NCI-H526 treated with DMSO at 0.1 percent for 48 hours (cell line): ENCODE measurements around the gene HNF1B.
"Not testable (repeated sequence)": the region's sequence is repeated elsewhere in the genome, so short reads cannot be mapped to it uniquely, and the experiment has no call there.

Experiments
- DNase-seq: peaks from one replicate; lab custom pipeline; 2025; lab: John Stamatoyannopoulos, UW

Gene HNF1B

GRCh38 chr17:37744961-37745800, at the start of gene HNF1B:
TSS of gene HNF1B (minus strand) at chr17:37745059. CDS start at chr17:37744884, 175 bp downstream.
- DNase-seq: peak; percentile 55

DNA sequence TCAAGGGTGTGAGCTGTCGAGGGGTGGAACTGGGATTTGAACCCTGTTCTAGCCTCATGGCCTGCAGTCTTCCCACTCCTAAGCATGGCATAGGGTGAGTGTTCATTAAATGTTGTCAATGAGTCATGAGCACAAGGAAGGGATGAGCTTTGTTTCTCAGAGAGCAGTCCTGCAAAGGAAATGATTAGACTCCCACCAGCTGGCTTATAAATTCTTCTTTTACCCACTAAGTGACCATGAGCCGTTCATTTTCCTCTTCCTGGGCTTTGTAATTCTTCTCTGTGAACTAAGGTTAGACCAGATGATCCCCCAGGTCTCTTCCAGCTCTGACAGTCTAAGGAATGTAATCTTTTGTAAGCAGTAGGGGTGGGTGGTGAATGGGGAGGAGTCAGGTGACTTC, 47.9 kb upstream of the HNF1B start:
- DNase-seq: no peak

GRCh38 chr17:37791447-37792399, 46.9 kb upstream of the HNF1B start:
- peak; percentile 7 for DNase-seq

DNA sequence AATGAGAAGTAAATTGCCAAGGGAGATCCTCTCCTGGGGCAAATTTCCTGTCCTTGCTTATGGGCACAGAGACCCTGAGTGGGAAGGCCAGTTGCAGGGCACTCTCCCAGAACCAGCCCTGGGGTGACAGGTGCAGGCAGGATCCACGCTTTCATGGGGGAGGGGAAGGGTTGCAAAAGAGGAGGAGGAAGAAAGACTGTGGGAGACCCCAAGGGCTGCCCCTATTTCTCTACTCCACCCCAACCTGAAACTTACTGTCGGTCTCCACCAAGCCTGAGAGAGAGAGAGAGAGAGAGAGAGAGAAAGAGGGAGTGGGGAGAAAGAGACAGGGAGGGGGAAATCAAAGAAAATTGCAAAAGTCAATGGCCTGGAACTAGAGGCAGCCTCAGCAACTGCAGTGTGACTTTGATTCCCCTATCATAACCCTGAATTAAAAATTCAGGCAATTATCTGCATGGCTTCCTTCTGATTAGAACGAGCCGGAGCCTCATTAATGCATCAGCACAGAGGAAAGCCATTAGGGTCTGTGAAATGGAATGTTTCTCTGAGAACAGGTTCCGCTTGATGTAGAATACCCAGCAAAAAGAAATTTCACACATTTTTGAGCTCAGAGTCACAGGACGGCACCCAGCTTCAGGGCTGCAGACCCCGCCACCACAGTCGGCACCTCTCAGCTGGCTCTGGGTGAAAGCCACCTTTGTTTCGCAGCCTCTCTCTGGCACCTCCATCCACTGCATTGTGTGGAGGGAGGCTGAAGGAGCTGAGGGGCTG, 45.1 kb upstream of the HNF1B start:
- DNase-seq: no peak

DNA sequence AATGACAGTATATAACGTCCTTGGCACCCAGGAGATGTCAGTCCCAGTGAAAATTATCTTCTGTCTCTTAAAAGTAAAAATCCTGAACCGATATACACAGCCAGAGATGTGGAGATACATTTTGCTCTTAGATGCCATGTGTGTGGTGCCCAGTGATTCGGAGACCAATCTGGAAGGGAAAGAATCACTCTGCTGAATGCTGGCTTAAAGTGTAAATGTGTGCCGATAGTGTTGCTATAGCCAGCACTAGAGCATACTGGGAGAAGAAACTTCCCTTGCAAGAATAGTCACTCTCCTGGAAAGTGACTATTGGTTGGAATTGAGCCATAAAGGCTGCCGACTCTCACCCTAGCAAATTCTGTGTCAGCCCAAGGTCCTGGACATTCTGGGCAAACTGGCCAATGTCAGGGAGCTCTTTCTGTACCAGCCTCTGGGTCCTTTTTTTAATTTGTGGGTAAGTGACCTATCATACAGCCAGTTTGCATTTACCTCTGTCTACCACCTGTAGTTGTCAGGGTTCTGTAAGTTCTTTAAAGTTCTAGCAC, 44.2 kb upstream of the HNF1B start:
- DNase-seq: no peak

DNA sequence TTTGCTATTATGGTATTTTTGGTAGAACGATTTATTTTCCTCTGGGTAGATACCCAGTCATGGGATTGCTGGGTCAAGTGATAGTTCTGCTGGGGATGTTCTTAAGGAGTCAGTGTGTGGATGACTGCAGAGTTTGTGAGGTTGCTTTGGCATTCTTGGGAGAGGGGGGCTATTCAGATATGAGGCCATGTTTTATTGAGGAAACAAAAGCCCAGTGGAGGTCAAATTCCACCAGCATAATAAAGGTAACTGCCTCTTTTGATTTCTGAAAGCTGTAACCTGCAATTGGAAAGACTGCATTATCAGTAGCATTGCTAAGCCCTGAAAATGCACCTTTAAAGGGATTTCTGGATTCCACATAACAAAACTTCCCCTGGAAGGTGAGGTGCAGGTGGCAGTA, 43.7 kb upstream of the HNF1B start:
- no peak for DNase-seq

GRCh38 chr17:37787055-37787757, 42.3 kb upstream of the HNF1B start:
- DNase-seq: no peak

GRCh38 chr17:37786481-37786880, 41.6 kb upstream of the HNF1B start:
- DNase-seq: no peak

- not testable (repeated sequence) for DNase-seq
Observed at GRCh38 chr17:37782460-37782859, 37.6 kb upstream of the HNF1B start.

GRCh38 chr17:37781451-37781850, 36.6 kb upstream of the HNF1B start:
- no peak for DNase-seq

DNA sequence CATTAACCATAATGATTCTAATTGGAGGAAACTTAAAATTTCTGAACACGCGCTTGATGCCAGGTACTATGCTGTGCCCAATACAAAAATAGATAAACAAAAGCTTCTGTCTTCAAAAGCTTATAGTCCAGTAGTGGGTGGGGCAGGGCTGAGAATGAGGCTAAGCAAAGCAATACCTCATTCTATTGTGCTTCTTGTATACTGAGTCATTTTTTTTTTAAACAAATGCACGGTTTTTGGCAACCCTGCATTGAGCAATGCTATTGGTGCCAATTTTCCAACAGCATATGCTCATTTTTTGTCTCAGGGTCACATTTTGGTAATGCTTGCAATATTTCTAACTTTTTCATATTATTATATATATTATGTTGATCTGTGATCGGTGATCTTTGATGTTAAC, 34.7 kb upstream of the HNF1B start:
- DNase-seq: no peak

DNA sequence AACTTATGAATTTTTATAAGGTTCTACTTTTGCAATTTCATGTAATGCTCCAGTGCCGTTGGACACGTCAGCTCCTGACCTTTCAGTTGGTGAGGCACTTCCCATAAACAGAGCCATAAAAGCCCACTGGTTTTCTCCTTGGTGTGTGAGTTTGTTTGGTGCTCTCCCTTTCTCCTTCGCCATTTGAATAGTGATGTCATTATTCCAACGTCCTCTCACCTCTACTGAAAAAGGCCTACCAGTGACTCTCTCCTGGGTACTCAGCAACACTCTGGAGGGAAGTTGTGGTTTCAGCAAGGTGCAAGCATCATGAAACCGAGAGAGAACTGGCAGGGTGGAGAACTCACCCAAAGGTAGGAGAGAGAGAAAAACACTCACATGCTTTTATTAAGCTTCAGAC, 29.6 kb upstream of the HNF1B start:
- DNase-seq: no peak

GRCh38 chr17:37772982-37773381, 28.1 kb upstream of the HNF1B start:
- no peak for DNase-seq

DNA sequence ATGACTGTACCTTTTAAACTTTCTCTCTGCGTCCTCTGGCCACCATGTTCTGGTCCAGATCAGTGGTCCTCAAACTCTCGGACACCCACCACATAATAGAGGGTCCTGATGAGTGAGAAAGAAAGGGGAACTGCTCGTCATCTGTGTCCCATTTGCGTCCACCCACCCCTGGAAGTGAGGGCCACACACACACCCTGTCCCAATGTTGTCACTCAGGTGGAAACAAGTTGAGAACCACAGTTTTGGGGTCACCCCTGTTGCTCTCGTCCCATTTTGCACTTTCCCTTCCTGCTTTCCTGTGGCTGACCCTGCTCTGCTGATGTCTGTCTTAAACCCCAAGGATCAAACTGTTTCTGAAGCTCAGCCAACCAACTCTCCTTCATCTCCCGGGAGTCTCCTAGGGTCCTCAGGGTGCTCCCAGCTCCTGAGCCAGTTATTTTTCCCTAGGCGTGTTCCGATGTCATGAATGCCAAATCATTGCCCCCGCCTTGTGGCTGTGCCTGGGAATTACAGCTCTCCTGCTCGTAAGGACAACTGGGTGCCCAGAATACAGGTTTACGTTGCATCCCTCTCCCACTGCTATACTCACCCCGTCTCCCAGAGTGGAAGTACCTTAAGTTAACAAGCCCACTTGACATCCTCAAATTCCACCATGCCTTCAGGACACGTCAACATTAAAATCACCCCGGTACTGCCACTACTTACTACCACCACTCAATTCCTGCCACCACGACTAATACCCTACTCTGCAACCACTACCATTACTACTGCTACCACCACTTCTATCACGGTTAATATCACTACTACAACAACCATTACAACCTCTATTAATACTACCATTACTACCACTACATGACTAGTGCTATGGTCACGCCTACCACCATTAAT, 26.0 kb upstream of the HNF1B start:
- peak; percentile 57 for DNase-seq

DNA sequence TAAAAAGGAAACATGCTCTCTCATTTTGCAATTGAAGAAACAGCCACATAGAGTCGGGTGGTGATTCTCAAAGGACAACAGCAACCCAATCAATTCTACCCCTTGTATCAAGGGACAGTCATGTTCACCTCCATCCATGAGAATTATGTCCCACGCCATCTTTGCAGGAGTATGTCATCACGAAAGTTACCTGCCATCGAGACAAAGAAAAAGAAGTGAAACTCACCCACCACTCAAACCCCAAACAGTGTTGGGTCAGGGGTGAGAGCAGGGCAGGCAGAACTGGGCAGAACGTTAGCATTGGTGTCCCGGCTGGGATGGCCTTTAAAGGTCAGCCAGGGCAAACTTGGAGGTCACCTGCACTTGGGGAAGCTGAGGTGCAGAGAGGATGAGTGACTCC, 24.2 kb upstream of the HNF1B start:
- no peak for DNase-seq

GRCh38 chr17:37768438-37768837, 23.6 kb upstream of the HNF1B start:
- no peak for DNase-seq

- DNase-seq: no peak
Observed at GRCh38 chr17:37766971-37767370, 22.1 kb upstream of the HNF1B start.

DNA sequence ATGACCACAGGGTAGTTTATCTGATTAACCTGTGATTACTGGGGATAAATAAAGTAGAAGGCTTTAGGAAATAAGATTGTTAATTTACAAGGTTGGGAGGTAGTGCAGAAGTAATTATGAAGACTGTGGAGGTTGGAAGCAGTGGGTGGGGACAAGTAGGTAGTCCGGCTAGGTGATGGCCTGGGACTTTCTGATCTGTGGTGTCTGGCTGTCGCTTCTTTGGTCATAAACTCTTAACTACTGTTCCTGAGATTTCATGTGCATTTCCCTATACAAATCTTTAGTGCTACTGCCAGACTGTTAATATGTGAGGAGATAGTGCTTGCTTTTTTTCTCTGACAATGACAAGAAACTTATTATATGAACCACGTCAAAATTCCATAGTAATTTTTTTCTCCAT, 19.5 kb upstream of the HNF1B start:
- DNase-seq: no peak

GRCh38 chr17:37762666-37763065, 17.8 kb upstream of the HNF1B start:
- no peak for DNase-seq

GRCh38 chr17:37761961-37762360, 17.1 kb upstream of the HNF1B start:
- DNase-seq: no peak
